ENCODE results near the gene TBC1D5.

TBC1D5 gene

GRCh38 chr3:17110660-17111396, 631.6 kb downstream of the TBC1D5 start:
- H3K27ac ChIP-seq: no peak overlapping the region
- no peaks in the 10 kb centered on the region for H3K36me3 ChIP-seq (ENCODE audit: insufficient read depth, low read length)
- no peak overlapping the region for H3K9ac ChIP-seq (ENCODE audit: insufficient read length)
- no peak overlapping the region for H3K4me3 ChIP-seq
- no peak for DNase-seq (ENCODE audit: low read depth, low spot score)
- H3K9me3 ChIP-seq (ENCODE audit: low read depth, low read length): no peaks in the 10 kb centered on the region
- no peak for TF ChIP-seq POLR2AphosphoS5 (IDR thresholded peaks at IDR 0.05; ENCODE audit: borderline replicate concordance, low read depth, low read length)
- no peak for TF ChIP-seq FOXP2 (optimal IDR thresholded peaks at IDR 0.05; ENCODE audit: control extremely low read depth, extremely low read length, insufficient read depth)
- no peak for TF ChIP-seq EZH2 (IDR thresholded peaks at IDR 0.05)
